Activated CD4-positive, alpha-beta T cell treated with anti-CD3 and anti-CD28 coated beads, Interleukin-2, amount 10 ng/mL, durations not matched to agents 7 days and 5 days (primary cell): Measurements from ENCODE around the gene TMCC1. TPM values are rescaled to one million over a fixed set of nuclear protein-coding genes. Genes with fewer than 3 reads are reported as not detected.
"Not testable (repeated sequence)": the region's sequence is repeated elsewhere in the genome, so short reads cannot be mapped to it uniquely, and the experiment has no call there.

ENCODE experiments used
- CTCF ChIA-PET: fragments of 350-600 bp; sonication (Branson Sonifier 250); formaldehyde crosslinking; loops from one replicate; lab custom pipeline; 2021; ENCODE audit warnings: antibody characterized with exemption; lab: Charles Lee
- POLR2A ChIA-PET: fragments of 350-600 bp; sonication (Branson Sonifier 250); formaldehyde crosslinking; loops from one replicate; lab custom pipeline; 2021; ENCODE audit warnings: antibody characterized with exemption; lab: Charles Lee
- DNase-seq: peaks from one replicate; pipeline ENCODE4 v3.0.0-alpha.2; 2020
- H3K27ac Mint-ChIP-seq: one replicate; pipeline ENCODE4 v1.8.0; 2021; ENCODE audit warnings: mild to moderate bottlenecking, moderate library complexity, mixed read lengths
- H3K27me3 Mint-ChIP-seq: one replicate; pipeline ENCODE4 v1.8.0; 2021; ENCODE audit warnings: mixed read lengths
- H3K36me3 Mint-ChIP-seq: one replicate; pipeline ENCODE4 v1.8.0; 2021; ENCODE audit warnings: low read depth, mixed read lengths
- H3K4me1 Mint-ChIP-seq: one replicate; pipeline ENCODE4 v1.8.0; 2021; ENCODE audit warnings: mixed read lengths
- H3K4me3 Mint-ChIP-seq: one replicate; pipeline ENCODE4 v1.8.0; 2021; ENCODE audit warnings: mild to moderate bottlenecking, moderate library complexity, mixed read lengths
- H3K9me3 Mint-ChIP-seq: one replicate; pipeline ENCODE4 v1.8.0; 2021; ENCODE audit warnings: mixed read lengths
- total RNA-seq, 2 experiments: library from RNA; stranded (reverse); gene quantifications; one replicate each; pipeline ENCODE4 v1.2.3, GENCODE V29; 2021

TMCC1 gene
- total RNA-seq, 2 experiments from 2014 or later = 14.9 to 18.7 TPM

DNA sequence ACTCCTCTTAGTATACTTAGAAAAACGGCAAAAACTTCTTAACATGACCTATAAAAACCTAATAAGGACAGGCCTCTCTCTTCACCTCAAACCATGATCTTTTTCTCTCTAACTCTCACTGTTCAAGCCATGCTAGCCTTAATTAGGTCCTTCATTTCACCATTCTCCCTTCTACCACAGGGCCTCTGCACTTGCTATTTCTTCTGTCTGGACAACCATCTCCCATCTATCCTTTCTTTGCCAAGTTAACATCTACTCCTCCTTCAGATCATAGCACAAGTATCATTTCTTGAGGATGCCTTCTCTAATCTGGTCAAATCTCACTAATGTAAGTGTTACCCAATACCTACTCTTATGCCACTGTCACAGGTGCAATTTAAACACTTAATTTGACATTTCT lies 39.1 kb downstream of the TMCC1 start:
- POLR2A ChIA-PET = no interaction called here
- H3K4me3 Mint-ChIP-seq = no peak overlapping the region
- DNase-seq = no peak
- H3K27me3 Mint-ChIP-seq = no peaks in the 10 kb centered on the region
- H3K36me3 Mint-ChIP-seq = peaks cover 38% of the 10 kb centered on the region
- H3K27ac Mint-ChIP-seq = no peak overlapping the region
- H3K9me3 Mint-ChIP-seq = peaks cover 4% of the 10 kb centered on the region
- CTCF ChIA-PET = no interaction called here
- peaks cover 14% of the 10 kb centered on the region for H3K4me1 Mint-ChIP-seq

- Mint-ChIP-seq H3K4me3 (no peak overlapping the region), H3K9me3 (peaks cover 4% of the 10 kb centered on the region), H3K27me3 (no peaks in the 10 kb centered on the region), H3K36me3 (peaks cover 28% of the 10 kb centered on the region), H3K4me1 (no peaks in the 10 kb centered on the region), H3K27ac (no peak overlapping the region)
- POLR2A ChIA-PET = interaction anchor here (0.6 kb wide), 1 partner anchor 127 kb away, joined by 4 read pairs; no protein-coding TSS in a partner anchor
- CTCF ChIA-PET = interaction anchor here (0.7 to 0.9 kb wide), 2 partner anchors 82 to 181 kb away, joined by 3 to 6 read pairs; no protein-coding TSS in a partner anchor
- DNase-seq = no peak
These were observed 47.6 kb downstream of the TMCC1 start for GRCh38 chr3:129845956-129846355.

DNA sequence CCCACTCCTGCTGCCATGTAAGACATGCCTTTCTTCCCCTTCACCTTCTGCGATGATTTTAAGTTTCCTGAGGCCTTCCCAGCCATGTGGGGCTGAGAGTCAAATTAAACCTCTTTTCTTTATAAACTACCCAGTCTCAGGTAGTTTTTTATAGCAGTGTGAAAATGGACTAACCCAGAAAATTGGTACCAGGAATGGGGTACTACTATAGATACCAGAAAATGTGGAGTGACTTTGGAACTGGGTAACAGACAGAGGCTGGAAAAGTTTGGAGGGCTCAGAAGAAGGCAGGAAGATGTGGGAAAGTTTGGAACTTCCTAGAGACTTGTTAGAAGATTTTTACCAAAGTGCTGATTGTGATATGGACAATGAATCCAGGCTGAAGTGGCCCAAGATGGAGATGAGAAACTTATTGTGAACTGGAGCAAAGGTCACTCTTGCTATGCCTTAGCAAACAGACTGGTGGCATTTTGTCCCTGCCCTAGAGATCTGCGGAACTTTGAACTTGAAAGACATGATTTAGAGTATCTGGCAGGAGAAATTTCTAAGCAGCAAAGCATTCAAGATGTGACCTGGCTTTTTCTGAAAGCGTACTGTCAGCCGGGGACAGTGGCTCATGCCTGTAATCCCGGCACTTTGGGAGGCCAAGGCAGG lies 52.7 kb downstream of the TMCC1 start:
- no peak for DNase-seq
- peaks cover 10% of the 10 kb centered on the region for H3K36me3 Mint-ChIP-seq
- no peak overlapping the region for H3K27ac Mint-ChIP-seq
- POLR2A ChIA-PET = no interaction called here
- H3K9me3 Mint-ChIP-seq = peaks cover 4% of the 10 kb centered on the region
- CTCF ChIA-PET = no interaction called here
- H3K4me3 Mint-ChIP-seq = no peak overlapping the region
- H3K27me3 Mint-ChIP-seq = no peaks in the 10 kb centered on the region
- no peaks in the 10 kb centered on the region for H3K4me1 Mint-ChIP-seq

DNA sequence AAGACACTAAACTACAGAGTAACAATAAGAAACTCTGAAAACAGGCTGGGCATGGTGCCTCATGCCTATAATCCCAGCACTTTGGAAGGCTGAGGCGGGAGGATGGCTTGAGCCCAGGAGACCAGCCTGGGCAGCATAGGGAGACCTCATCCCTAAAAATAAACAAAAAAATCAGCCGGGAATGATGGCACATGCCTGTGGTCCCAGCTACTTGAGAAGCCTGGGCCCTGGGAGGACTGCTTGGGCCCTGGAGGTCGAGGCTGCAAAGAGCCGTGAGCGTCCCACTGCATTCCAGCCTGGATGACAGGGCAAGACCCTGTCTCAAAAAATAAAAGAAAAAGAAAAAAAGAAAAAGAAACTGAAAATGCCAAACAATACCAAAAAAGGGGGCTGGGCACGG lies 55.4 kb downstream of the TMCC1 start:
- ChIA-PET POLR2A (no interaction called here), CTCF (no interaction called here)
- H3K27me3 Mint-ChIP-seq = no peaks in the 10 kb centered on the region
- no peaks in the 10 kb centered on the region for H3K9me3 Mint-ChIP-seq
- H3K27ac Mint-ChIP-seq = no peak overlapping the region
- H3K4me1 Mint-ChIP-seq = no peaks in the 10 kb centered on the region
- no peak for DNase-seq
- H3K36me3 Mint-ChIP-seq = no peaks in the 10 kb centered on the region
- no peak overlapping the region for H3K4me3 Mint-ChIP-seq

GRCh38 chr3:129837065-129837642 lies 56.4 kb downstream of the TMCC1 start:
- Mint-ChIP-seq H3K4me3 (no peak overlapping the region), H3K9me3 (no peaks in the 10 kb centered on the region), H3K4me1 (no peaks in the 10 kb centered on the region), H3K27ac (no peak overlapping the region), H3K36me3 (no peaks in the 10 kb centered on the region), H3K27me3 (no peaks in the 10 kb centered on the region)
- CTCF ChIA-PET = no interaction called here
- no peak for DNase-seq
- POLR2A ChIA-PET = no interaction called here

DNA sequence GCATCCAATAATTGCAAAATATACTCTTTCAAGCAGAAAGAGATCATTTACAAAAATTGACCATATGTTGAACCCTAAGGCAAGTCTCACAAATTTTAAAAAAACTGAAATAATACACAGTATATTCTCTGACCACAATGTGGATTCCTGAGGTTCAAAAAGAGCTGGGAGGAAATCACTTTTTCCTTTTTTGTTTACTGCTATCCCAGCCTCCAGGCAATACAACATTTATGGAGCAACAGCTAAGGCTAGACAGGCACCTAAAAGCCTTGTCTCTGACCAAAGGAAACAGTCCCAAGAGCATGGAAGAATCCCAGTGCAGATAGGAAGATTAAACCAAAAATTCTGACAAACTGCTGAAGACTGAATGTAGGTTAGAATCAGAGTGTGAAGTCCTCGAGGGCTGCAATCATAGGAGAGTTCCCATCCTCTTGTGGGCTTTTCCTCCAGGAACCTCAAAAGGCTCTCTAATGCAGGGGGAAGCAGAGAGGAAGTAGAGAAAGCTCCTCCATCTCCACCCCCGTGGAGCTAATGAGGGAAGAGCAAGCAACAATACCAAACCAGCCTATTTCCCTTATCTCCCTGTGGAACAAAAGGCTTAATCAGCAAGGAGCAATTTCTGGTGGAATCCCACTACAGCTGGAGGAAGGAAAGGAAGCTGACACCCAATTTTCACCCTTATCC lies 57.0 kb downstream of the TMCC1 start:
- no peak overlapping the region for H3K27ac Mint-ChIP-seq
- H3K4me1 Mint-ChIP-seq = no peaks in the 10 kb centered on the region
- H3K4me3 Mint-ChIP-seq = no peak overlapping the region
- POLR2A ChIA-PET = no interaction called here
- CTCF ChIA-PET = no interaction called here
- no peak for DNase-seq
- H3K27me3 Mint-ChIP-seq = no peaks in the 10 kb centered on the region
- H3K36me3 Mint-ChIP-seq = no peaks in the 10 kb centered on the region
- H3K9me3 Mint-ChIP-seq = no peaks in the 10 kb centered on the region

- POLR2A ChIA-PET = no interaction called here
- CTCF ChIA-PET = interaction anchor here (0.5 kb wide), 1 partner anchor 185 kb away, joined by 3 read pairs; no protein-coding TSS in a partner anchor
- DNase-seq = no peak
- Mint-ChIP-seq H3K27ac (no peak overlapping the region), H3K4me3 (no peak overlapping the region), H3K9me3 (no peaks in the 10 kb centered on the region), H3K4me1 (no peaks in the 10 kb centered on the region), H3K36me3 (no peaks in the 10 kb centered on the region), H3K27me3 (no peaks in the 10 kb centered on the region)
These were observed 58.3 kb downstream of the TMCC1 start for GRCh38 chr3:129835198-129835597.

DNA sequence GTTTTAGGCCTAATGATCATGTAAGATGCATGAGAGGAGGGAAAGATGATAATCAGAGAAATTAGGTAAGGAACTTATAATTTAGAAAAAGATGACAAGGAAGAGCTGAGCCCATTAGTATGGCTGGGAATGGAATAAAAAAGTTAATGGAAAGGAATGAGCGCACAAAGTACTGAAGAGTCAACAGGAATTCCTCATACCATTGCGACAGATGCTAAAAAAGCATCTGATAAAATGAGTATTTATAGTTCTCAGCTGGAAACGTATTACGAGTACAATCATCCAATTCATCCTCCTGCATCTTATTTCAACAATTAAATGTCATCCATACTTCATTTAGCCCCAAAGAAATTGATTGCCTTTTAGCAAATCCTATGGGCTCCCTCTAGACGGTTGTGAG lies 58.9 kb downstream of the TMCC1 start:
- DNase-seq = no peak
- no peak overlapping the region for H3K27ac Mint-ChIP-seq
- H3K27me3 Mint-ChIP-seq = no peaks in the 10 kb centered on the region
- no peaks in the 10 kb centered on the region for H3K9me3 Mint-ChIP-seq
- H3K36me3 Mint-ChIP-seq = no peaks in the 10 kb centered on the region
- no peaks in the 10 kb centered on the region for H3K4me1 Mint-ChIP-seq
- ChIA-PET CTCF (interaction anchor here (0.5 kb wide), 1 partner anchor 185 kb away, joined by 3 read pairs; no protein-coding TSS in a partner anchor), POLR2A (no interaction called here)
- H3K4me3 Mint-ChIP-seq = no peak overlapping the region

DNA sequence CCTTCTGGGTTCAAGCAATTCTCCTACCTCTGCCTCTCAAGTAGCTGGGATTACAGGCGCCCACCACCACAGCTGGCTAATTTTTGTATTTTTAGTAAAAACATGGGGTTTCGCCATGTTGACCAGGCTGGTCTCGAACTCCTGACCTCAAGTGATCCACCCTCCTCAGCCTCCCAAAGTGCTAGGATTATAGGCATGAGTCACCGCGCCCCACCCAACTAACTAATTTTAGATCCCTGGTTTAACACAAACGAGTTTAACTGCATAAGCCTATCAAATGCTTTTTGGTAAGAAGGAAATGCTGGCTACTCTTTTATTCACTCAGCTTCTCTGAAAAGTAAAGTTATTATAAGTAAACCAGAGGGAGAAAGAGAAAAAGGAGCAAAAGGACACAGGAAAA lies 61.6 kb downstream of the TMCC1 start:
- CTCF ChIA-PET, H3K27me3 Mint-ChIP-seq, H3K27ac Mint-ChIP-seq, H3K9me3 Mint-ChIP-seq, H3K4me3 Mint-ChIP-seq, H3K36me3 Mint-ChIP-seq, POLR2A ChIA-PET, DNase-seq: not testable (repeated sequence)
- H3K4me1 Mint-ChIP-seq = peaks cover 15% of the 10 kb centered on the region

DNA sequence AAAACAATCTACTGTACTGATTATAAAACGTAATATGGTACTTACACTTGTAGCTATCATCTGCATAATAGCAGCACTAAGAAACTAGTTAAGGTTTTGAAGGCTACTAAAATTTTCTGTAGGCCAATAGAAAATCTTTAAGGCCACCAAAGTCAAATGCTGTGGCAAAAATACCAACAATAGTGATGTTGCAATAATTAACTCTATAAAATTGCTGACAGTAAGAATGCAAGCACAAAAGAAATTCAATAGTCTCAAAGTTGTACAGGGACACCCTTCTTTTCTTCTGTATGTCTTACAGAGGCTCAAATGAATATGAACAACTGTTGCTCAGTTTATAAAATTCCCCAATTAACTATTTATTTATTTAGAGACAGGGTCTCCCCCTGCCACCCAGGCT lies 62.0 kb downstream of the TMCC1 start:
- H3K4me3 Mint-ChIP-seq = no peak overlapping the region
- H3K9me3 Mint-ChIP-seq = no peaks in the 10 kb centered on the region
- H3K36me3 Mint-ChIP-seq = no peaks in the 10 kb centered on the region

GRCh38 chr3:129829640-129830039 lies 63.9 kb downstream of the TMCC1 start:
- DNase-seq = peak; percentile 37
- CTCF ChIA-PET = interaction anchor here (0.6 to 1.1 kb wide), 2 partner anchors 37 to 855 kb away, joined by 3 to 4 read pairs; no protein-coding TSS in a partner anchor
- Mint-ChIP-seq H3K4me3 (no peak overlapping the region), H3K27ac (no peak overlapping the region), H3K4me1 (peaks cover 18% of the 10 kb centered on the region), H3K9me3 (no peaks in the 10 kb centered on the region), H3K36me3 (no peaks in the 10 kb centered on the region), H3K27me3 (no peaks in the 10 kb centered on the region)
- POLR2A ChIA-PET = no interaction called here

More for the DNA sequence above, 62.0 kb downstream of the TMCC1 start:
- H3K4me1 Mint-ChIP-seq = peaks cover 18% of the 10 kb centered on the region
- CTCF ChIA-PET = no interaction called here
- H3K27me3 Mint-ChIP-seq = no peaks in the 10 kb centered on the region
- POLR2A ChIA-PET = no interaction called here
- no peak for DNase-seq
- H3K27ac Mint-ChIP-seq = no peak overlapping the region

DNA sequence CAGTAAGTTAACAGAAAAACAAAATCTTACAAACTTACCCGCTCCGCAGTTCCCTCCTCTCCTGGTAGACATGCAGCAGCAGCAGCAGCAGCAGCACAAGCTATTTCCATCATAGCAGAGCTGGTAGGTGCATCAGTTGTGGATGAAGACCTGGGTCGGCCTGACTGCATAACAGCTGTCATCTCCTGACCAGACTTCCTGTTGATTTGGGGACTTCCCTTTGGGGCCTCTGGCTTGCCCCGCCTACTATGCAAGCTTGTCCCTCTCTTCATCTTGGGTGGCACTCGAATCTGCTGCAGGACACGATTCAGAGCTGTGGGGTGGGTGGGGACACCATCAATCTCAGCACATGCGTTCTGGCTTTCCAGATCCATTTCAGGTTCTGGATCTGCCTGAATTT lies 65.7 kb downstream of the TMCC1 start:
- POLR2A ChIA-PET = no interaction called here

DNA sequence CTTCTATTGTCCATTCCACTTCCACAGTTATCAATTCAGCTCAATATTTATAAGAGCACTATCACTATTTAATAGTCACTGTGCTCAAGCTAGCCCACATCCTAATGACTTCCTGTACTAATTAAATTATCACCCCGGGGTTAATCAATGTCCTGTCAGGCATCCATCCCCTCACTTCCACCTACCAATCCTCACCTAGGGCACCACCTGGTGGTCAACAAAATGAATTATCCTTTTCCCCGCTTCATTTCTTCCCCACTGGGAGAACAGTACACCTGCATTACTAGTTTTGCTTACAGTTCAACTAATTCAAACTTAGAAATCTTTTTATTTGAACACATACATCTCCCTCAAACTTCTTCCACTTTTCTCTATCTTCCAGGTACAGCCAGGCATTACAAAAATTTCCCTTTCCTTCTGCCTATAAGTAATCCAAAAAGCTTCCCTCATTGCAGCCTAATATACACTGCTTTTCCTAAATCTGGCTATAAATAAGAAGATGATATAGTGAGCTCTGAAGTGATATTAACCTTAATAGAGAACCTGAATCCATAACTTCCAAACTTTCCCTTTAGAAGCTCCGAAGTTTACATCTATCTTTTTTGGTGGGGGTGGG lies 68.5 kb downstream of the TMCC1 start:
- ChIA-PET POLR2A (no interaction called here), CTCF (no interaction called here)
- no peak overlapping the region for H3K27ac Mint-ChIP-seq
- H3K9me3 Mint-ChIP-seq = no peaks in the 10 kb centered on the region
- H3K36me3 Mint-ChIP-seq = no peaks in the 10 kb centered on the region
- no peaks in the 10 kb centered on the region for H3K27me3 Mint-ChIP-seq
- DNase-seq = peak; percentile 70
- H3K4me1 Mint-ChIP-seq = peaks cover 18% of the 10 kb centered on the region
- no peak overlapping the region for H3K4me3 Mint-ChIP-seq

More for the DNA sequence above, 65.7 kb downstream of the TMCC1 start:
- Mint-ChIP-seq H3K9me3 (no peaks in the 10 kb centered on the region), H3K36me3 (no peaks in the 10 kb centered on the region), H3K4me3 (no peak overlapping the region), H3K4me1 (peaks cover 18% of the 10 kb centered on the region), H3K27me3 (no peaks in the 10 kb centered on the region), H3K27ac (peak overlapping the region; percentile 28)
- CTCF ChIA-PET = interaction anchor here (0.5 kb wide), 1 partner anchor 857 kb away, joined by 4 read pairs; no protein-coding TSS in a partner anchor
- peak; percentile 45 for DNase-seq
